Activated CD8-positive, alpha-beta T cell treated with anti-CD3 and anti-CD28 coated beads for 36 hours (primary cell): ENCODE measurements around the gene DAZAP1. TPM values are rescaled to one million over a fixed set of nuclear protein-coding genes. Genes with fewer than 3 reads are reported as not detected.

ENCODE experiments used
- ATAC-seq: fragments of 200-7000 bp; cut with Tn5 transposase; one replicate; pipeline ENCODE4 v1.10.0; 2021; ENCODE audit warnings: mild to moderate bottlenecking, moderate library complexity
- CTCF ChIA-PET: fragments of 350-600 bp; sonication (Branson Sonifier 250); formaldehyde crosslinking; loops from one replicate; lab custom pipeline; 2021; ENCODE audit warnings: antibody characterized with exemption; lab: Charles Lee
- POLR2A ChIA-PET: fragments of 350-600 bp; sonication (Branson Sonifier 250); formaldehyde crosslinking; loops from one replicate; lab custom pipeline; 2021; ENCODE audit warnings: antibody characterized with exemption; lab: Charles Lee
- DNase-seq: peaks from one replicate; pipeline ENCODE4 v3.0.0-alpha.2; 2020
- H3K27ac Mint-ChIP-seq: one replicate; pipeline ENCODE4 v1.8.0; 2021; ENCODE audit warnings: mild to moderate bottlenecking, mixed read lengths
- H3K27me3 Mint-ChIP-seq: one replicate; pipeline ENCODE4 v1.8.0; 2021; ENCODE audit warnings: mixed read lengths
- H3K36me3 Mint-ChIP-seq: one replicate; pipeline ENCODE4 v1.8.0; 2021; ENCODE audit warnings: low read depth, mixed read lengths
- H3K4me1 Mint-ChIP-seq: one replicate; pipeline ENCODE4 v1.8.0; 2021; ENCODE audit warnings: low read depth, mixed read lengths
- H3K4me3 Mint-ChIP-seq: one replicate; pipeline ENCODE4 v1.8.0; 2021; ENCODE audit warnings: mild to moderate bottlenecking, moderate library complexity, mixed read lengths
- H3K9me3 Mint-ChIP-seq: one replicate; pipeline ENCODE4 v1.8.0; 2021; ENCODE audit warnings: mixed read lengths
- CTCF ChIP-seq: fragments of 200-600 bp; IDR thresholded peaks from one replicate; pipeline ENCODE4 v1.8.0; 2022; ENCODE audit warnings: antibody characterized with exemption, mild to moderate bottlenecking
- intact Hi-C: fragments of 100-400 bp; cut with micrococcal nuclease; formaldehyde crosslinking; loops from one replicate; pipeline ENCODE4 v1.10.0; 2022
- total RNA-seq, 2 experiments: library from RNA; stranded (reverse); gene quantifications; one replicate each; pipeline ENCODE4 v1.2.3, GENCODE V29; 2021

Gene DAZAP1
- total RNA-seq, 2 experiments from 2014 or later, result 263 to 283 TPM

GRCh38 chr19:1389033-1389940 is 18.1 kb upstream of the DAZAP1 start:
- no peak for TF ChIP-seq CTCF
- ATAC-seq (no peak), DNase-seq (no peak)
- H3K27ac Mint-ChIP-seq, result no peak overlapping the region
- no peaks in the 10 kb centered on the region for H3K9me3 Mint-ChIP-seq
- ChIA-PET POLR2A (no interaction called here), CTCF (no interaction called here)
- intact Hi-C loops, result no loop called here
- peaks cover 30% of the 10 kb centered on the region for H3K36me3 Mint-ChIP-seq
- H3K4me1 Mint-ChIP-seq, result peaks cover 9% of the 10 kb centered on the region
- no peak overlapping the region for H3K4me3 Mint-ChIP-seq
- no peaks in the 10 kb centered on the region for H3K27me3 Mint-ChIP-seq

- DNase-seq, result no peak
- TF ChIP-seq CTCF, result no peak
- no peak overlapping the region for H3K27ac Mint-ChIP-seq
- no peaks in the 10 kb centered on the region for H3K9me3 Mint-ChIP-seq
- peaks cover 30% of the 10 kb centered on the region for H3K36me3 Mint-ChIP-seq
- H3K4me3 Mint-ChIP-seq, result no peak overlapping the region
- ChIA-PET CTCF (no interaction called here), POLR2A (no interaction called here)
- H3K27me3 Mint-ChIP-seq, result no peaks in the 10 kb centered on the region
- peaks cover 1% of the 10 kb centered on the region for H3K4me1 Mint-ChIP-seq
- intact Hi-C loops, result no loop called here
- ATAC-seq, result no peak
Observed at GRCh38 chr19:1390890-1391423, 16.4 kb upstream of the DAZAP1 start.

GRCh38 chr19:1392407-1392806 is 15.0 kb upstream of the DAZAP1 start:
- no peaks in the 10 kb centered on the region for H3K9me3 Mint-ChIP-seq
- no peak overlapping the region for H3K4me3 Mint-ChIP-seq
- ChIA-PET CTCF (no interaction called here), POLR2A (interaction anchor here (0.8 to 1.6 kb wide), 2 partner anchors 10 to 12 kb away, joined by 3 to 5 read pairs; no protein-coding TSS in a partner anchor)
- peaks cover 25% of the 10 kb centered on the region for H3K36me3 Mint-ChIP-seq
- intact Hi-C loops, result no loop called here
- ATAC-seq (no peak), DNase-seq (no peak)
- no peak for TF ChIP-seq CTCF
- H3K27ac Mint-ChIP-seq, result no peak overlapping the region
- no peaks in the 10 kb centered on the region for H3K27me3 Mint-ChIP-seq
- H3K4me1 Mint-ChIP-seq, result peaks cover 6% of the 10 kb centered on the region

GRCh38 chr19:1392939-1393530 is 14.4 kb upstream of the DAZAP1 start:
- CTCF ChIA-PET, result no interaction called here
- Mint-ChIP-seq H3K27me3 (no peaks in the 10 kb centered on the region), H3K36me3 (peaks cover 24% of the 10 kb centered on the region), H3K27ac (no peak overlapping the region), H3K4me1 (peaks cover 6% of the 10 kb centered on the region), H3K9me3 (no peaks in the 10 kb centered on the region), H3K4me3 (no peak overlapping the region)
- no peak for TF ChIP-seq CTCF
- ATAC-seq (no peak), DNase-seq (no peak)
- intact Hi-C loops, result no loop called here
- POLR2A ChIA-PET, result interaction anchor here (0.8 to 1.6 kb wide), 3 partner anchors 10 to 198 kb away, joined by 3 to 5 read pairs (median 3); no protein-coding TSS in a partner anchor

DNA sequence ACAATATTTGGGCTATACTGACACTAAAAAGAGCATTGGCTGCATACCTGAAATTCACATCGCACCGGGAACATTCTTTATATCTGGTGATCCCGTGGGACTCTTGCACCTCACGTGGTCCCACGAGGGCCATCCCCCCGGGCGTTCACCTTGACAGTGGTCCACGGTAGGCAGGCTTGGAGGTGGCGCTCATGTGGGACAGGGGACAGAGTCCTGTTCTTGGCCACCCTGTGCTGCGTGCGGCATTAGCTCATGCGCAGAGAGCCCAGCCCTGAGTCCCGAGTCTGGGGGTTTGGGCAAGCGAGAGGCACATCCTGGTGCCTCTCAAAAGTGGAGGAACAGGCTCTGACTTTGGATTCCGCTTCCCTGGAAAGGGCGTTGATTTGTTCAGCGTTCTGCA is 13.5 kb upstream of the DAZAP1 start:
- ATAC-seq (no peak), DNase-seq (no peak)
- intact Hi-C loops, result no loop called here
- Mint-ChIP-seq H3K4me1 (peaks cover 8% of the 10 kb centered on the region), H3K27me3 (no peaks in the 10 kb centered on the region), H3K27ac (no peak overlapping the region), H3K4me3 (no peak overlapping the region), H3K9me3 (no peaks in the 10 kb centered on the region), H3K36me3 (peaks cover 21% of the 10 kb centered on the region)
- CTCF ChIA-PET, result no interaction called here
- POLR2A ChIA-PET, result interaction anchor here (1.5 kb wide), 1 partner anchor 197 kb away, joined by 3 read pairs; no protein-coding TSS in a partner anchor
- TF ChIP-seq CTCF, result no peak
